ENCODE measurements around the gene RIIAD1.

- TF ChIP-seq CTCF (optimal IDR thresholded peaks at IDR 0.05 in 1 of 3, IDR thresholded peaks at IDR 0.05 in 1 of 3, conservative IDR thresholded peaks at IDR 0.05 in 1 of 3; ENCODE audit: extremely low read depth in 1 of 3, insufficient read depth in 2 of 3, low read length in 3 of 3) (peak; percentile 61 to 83 (median 66)), EZH2 (IDR thresholded peaks at IDR 0.05; ENCODE audit: low read length) (no peak)
Measured at GRCh38 chr1:151693057-151693651, 28.2 kb upstream of the RIIAD1 start.

All from keratinocyte (primary cell).